Left colon (tissue), 2 donors: Measurements from ENCODE around the gene SLC27A3. TPM values are rescaled to one million over a fixed set of nuclear protein-coding genes. Genes with fewer than 3 reads are reported as not detected.

Experiments
- ATAC-seq: fragments of 200-7000 bp; cut with Tn5 transposase; one replicate; pipeline ENCODE4 v1.9.1; 2020; ENCODE audit warnings: mild to moderate bottlenecking, moderate library complexity
- DNase-seq, 2 donors: peaks; one replicate each; pipeline ENCODE4 v3.0.0-alpha.2; 2020
- intact Hi-C, 2 donors: fragments of 100-400 bp; cut with DNase I in 1 of 2; cut with micrococcal nuclease in 1 of 2; formaldehyde crosslinking; loops; one replicate each; pipeline versions ENCODE4 v1.11.2 to v1.14.0; 2022; cut with DNase I, micrococcal nuclease
- total RNA-seq, 2 donors: library from RNA; stranded (reverse); fragmentation: NEBNext Ultra II Directional; extraction: Animal tissue kit (Norgen Biotek cat#: 25700); gene quantifications; one replicate each; pipeline ENCODE4 v1.2.1, GENCODE V29; 2021
- donor health status: DM: no; HTN: no; CAD: no.
- donor health status: DM: yes; HTN: yes; CAD: no.

SLC27A3 gene
- total RNA-seq, 2 donors from 2014 or later: 22.5 to 24.8 TPM

DNA sequence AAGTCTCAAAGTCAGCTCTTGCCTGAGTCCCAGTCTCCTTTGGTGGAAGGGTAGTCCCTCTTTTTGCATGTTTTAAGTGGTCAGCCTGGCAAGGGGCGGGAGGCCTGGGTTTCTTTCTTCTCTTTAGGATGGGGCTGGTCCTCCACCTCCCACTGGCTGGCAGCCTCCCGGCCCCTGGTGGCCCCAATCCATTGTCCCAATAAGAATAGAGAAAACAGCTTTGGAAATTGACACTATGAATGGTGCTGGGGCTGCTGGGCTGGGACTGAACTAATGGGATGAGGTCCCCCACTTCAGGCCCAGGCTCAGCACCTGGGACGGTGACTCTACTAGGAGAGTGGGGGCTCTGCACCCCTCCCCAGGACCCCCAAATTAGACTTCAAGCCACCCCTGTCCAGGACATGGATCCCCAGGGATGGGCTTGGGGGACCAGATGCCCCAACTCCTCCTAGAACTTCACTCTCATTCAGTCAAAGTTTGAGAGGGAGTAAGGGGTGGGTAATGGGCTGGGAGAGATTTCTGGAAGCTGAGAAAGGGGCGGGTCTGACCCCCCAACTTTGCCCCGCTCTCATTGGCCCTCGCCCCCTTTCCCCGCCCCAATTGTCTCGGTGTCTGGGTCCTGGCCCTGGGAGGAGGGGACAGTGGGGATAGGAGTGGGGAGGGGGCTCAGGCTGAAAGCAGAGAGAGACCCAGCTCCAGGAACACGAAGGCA, 18.2 kb downstream of the SLC27A3 start:
- intact Hi-C loops: loop anchor here (10.0 kb wide), 1 partner anchor 191 kb away; the partner anchor contains the start of gene RAB13 (in 2 of the 2)
- DNase-seq (no peak), ATAC-seq (no peak)

DNA sequence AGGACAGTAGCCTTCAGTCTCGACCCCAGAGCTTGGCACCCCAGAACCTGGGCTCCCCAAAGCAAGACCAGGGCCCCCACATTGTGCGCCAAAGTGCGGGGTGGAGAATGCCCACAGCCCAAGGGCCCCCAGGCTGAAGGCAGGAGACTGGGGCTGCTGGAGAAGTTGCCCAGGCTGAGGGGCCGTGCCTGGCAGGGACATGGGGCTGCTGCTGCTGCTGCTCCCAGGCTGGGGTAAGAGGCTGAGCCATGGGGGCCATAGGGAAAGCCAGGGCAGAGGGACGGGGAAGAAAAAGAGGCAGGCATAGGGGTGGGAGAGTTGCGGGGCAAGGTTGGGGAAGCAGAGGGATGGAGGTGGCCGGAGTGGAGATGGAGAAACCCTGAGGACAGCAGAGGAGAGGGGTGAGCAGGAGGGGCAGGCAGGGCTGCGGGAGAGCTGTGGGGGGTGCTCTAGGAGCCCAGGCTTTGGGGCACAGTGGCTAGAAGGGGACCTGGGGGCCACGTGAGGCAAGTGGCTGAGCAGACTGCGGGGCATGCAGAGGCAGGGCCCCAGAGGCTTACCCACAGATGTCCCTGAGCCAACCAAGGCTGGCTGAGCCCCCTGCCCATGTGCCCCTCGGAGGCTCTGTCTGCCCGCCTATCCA, 18.9 kb downstream of the SLC27A3 start:
- DNase-seq (no peak), ATAC-seq (no peak)
- intact Hi-C loops: loop anchor here (10.0 kb wide), 1 partner anchor 191 kb away; the partner anchor contains the start of gene RAB13 (in 2 of the 2)

DNA sequence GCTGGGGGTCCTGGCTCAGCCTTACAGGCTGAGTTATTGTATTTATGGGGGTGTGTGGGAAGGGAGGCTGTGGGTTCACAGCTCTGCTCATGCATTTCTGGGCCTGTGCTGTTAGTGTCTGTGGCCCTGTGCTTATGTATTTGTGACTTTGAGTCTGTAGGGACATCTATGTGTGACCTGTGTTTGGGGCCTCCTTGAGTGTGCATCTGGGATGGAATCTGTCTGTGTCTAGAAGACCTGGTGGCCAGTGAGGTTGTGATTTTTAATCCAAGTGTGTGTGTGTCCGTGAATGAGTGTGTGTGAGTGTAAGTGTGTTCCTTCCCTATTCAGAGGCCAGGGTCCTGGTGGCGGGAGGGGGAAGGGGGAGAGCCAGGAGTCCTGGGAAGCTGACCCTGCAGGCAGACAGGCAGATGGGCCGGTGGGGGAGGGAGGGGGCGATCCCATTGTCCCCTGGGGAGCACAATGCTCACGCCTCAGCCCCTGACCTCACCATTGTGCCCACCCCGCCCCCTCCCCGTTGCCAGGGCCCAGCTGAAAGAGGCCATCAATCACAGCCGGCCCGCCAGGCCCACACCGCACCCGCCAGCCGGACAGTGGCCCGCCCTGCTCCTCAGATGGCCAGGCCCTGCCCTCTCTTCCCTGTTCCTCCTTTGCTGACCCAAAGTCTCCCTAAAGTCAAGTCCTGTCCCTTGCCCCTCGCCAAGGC, 19.6 kb downstream of the SLC27A3 start:
- no peak for DNase-seq
- ATAC-seq: no peak
- intact Hi-C loops: loop anchor here (10.0 kb wide), 1 partner anchor 190 kb away; the partner anchor contains the start of gene RAB13 (in 2 of the 2)

DNA sequence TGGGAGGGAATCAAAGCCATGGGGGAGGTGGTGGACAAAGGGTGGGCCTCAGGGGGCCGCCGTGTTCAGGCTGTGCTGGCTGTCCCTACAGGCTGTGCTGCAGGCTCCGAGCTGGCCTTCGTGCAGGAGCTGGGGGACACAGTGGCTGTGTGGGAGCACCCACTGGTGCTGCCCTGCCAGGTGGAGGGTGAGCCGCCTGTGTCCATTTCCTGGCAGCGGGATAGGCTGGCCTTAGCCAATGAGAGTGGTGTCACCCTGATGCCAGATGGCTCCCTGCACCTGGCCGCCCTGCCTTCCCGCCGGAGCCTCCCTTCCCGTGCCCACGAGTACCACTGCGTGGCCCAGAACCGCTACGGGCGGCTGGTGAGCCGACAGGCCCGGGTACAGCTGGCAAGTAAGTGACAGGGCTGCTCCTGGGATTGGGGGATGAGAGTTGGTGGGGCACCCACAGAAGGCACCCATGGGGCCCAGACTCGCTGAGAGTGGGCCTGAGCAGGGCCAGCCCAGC, 20.2 kb downstream of the SLC27A3 start:
- intact Hi-C loops: loop anchor here (10.0 kb wide), 1 partner anchor 189 kb away; the partner anchor contains the start of gene RAB13 (in 2 of the 2)
- ATAC-seq (no peak), DNase-seq (no peak)

DNA sequence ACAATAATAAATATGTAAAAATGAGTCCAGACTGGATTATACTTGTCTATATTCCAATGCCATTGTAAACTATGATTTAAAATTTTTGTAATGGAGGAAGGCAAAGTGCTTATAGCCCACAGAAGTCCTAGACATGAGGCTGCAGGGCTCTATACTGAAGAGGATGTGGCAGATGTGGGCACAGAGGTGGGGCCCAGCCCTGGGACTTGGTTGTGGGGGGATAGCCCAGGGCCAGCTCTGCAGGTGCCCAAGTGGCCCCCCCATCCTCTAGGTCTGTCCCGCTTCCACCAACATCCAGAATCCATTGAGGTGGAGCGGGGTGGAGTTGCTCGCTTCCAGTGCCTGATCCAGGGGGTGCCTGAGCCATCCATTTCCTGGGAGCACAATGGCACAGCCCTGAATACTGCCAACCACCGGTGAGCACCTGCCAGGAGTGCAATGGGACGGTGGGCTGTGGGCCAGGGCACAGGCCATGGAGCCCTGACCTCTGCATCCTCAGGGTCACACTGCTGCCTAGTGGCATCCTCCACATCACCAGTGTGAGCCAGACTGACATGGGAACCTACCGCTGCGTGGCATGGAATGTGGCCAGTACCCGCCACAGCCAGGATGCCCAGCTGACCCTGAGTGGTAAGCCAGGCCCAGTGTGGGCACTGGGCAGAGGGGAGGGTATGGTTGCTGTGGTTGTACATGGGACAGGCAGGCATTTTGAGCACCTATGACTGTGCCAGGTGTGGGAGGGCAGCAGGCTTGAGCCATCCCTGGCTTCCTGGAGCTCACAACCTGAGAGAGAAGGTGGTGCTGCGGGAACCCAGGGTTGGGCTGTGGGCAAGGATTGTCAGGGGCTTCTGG, 21.0 kb downstream of the SLC27A3 start:
- no peak for ATAC-seq
- intact Hi-C loops: loop anchor here (10.0 kb wide), 1 partner anchor 189 kb away; the partner anchor contains the start of gene RAB13 (in 2 of the 2)
- DNase-seq: no peak

DNA sequence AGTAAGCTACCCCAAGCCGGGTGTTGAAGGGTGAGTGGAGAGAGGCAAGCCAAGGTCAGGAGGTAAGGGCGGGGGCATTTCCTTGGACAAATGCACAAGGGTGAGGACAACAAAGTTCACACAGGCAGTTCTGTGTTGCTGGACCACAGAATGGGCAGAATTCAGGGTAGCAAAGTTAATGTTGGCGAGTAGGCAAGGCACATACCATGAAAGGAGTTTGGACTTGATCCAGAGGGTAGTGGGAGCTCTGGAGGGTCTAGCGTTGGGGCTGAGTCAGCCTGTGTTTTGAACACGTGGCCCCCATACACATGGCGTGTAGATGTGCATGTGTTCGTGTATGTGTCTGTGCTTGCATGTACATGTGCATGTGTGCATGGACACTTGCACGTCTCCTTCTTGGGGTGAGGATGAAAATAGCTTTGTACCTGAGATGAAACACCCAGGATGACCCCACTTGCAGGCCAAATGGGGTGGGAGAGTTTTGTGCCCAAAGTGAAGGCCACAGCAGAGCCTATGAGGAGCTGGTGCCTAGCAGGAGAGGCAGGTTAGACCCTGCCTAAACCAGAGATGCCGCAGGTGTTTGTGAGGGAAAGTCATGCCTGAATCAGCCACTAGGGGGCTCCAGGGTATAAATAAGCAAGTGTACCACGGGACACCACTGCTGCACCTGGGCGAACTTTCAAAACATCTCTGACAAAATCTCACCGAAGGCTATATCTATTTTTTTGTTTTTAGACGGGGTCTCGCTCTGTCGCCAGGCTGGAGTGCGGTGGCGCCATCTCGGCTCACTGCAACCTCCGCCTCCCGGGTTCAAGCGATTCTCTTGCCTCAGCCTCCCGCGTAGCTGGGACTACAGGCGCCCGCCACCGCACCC, 21.8 kb downstream of the SLC27A3 start:
- intact Hi-C loops: loop anchor here (10.0 kb wide), 1 partner anchor 188 kb away; the partner anchor contains the start of gene RAB13 (in 2 of the 2)
- DNase-seq (peak; percentile 74 to 95), ATAC-seq (peak; percentile 85)

DNA sequence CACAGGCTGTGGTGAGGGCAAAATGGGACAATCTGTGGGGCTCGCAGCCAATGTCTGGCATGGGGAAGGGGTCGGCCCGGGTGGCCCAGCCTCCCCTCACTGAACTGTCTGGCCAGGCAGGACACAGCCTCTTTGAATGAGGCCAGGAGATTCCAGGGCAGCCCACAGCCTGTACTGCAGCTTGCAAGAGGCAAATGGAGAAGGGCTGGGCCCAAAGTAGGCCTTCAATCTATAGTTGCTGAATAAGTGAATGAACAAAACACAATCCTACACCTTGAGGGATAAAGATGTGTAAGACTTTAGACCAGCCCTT, 23.2 kb downstream of the SLC27A3 start:
- DNase-seq: no peak
- no peak for ATAC-seq
- intact Hi-C loops: loop anchor here (10.0 kb wide), 1 partner anchor 186 kb away; the partner anchor contains the start of gene RAB13 (in 2 of the 2)

DNA sequence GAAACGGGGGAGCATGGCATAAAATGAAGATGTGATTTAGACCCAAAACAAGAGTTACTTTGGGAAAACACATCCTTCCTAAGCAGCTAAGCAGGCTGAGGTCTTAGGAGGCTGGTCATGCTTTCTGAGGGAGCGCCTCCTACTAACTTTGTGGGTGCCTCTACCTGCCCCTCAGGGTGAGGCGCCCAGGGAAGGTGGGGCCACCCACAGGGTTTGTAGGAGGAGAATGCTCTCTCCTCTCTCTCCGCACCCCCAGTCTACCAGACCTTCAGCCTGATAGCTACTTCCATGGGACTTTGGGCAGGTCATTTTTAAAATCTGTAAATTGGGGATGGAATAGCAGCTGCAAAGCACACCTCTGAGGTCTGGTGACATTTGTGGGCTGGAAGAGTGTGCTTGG, 23.8 kb downstream of the SLC27A3 start:
- intact Hi-C loops: loop anchor here (10.0 kb wide), 1 partner anchor 186 kb away; the partner anchor contains the start of gene RAB13 (in 2 of the 2)
- no peak for DNase-seq
- no peak for ATAC-seq

DNA sequence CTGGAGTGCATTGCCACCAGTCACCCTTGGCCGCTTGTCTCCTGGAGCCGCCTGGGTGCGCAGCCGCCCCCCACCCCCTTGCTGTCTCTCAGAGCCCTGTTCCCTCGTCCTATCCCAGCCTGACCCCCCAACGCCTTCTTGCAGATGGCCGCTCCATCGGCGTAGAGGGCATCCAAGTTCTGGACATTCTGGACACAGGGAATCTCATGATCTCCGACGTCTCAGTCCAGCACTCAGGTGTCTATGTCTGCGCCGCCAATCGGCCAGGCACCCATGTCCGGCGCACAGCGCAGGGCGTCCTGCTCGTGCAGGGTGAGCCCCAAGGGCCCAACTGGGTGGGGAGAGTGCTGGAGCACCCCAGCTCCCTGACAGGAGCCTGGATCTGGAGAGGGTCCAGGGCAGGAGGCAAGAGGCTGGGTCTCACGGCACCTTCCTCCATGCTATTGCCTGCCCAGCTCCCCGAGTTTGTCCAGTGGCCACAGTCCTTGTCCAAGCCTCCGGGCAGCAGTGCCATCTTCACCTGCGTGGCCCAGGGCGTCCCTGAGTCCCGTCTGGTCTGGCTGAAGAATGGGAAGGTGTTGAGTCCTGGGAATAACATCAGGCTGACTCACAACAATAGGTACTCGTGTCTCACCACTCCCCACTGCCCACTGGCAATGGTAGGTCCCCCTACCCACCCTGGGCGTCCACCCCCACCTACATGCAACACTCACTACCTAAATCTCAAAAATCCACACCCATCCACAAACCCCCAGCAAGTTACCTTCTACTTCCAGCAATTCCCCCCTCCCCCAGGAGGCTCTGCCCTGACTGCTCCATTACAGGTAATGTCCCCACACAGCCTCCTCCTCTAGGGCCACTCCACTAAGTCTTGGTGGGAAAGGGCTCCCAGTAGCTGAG, 24.6 kb downstream of the SLC27A3 start:
- intact Hi-C loops: loop anchor here (10.0 kb wide), 1 partner anchor 185 kb away; the partner anchor contains the start of gene RAB13 (in 2 of the 2)
- ATAC-seq (no peak), DNase-seq (no peak)

DNA sequence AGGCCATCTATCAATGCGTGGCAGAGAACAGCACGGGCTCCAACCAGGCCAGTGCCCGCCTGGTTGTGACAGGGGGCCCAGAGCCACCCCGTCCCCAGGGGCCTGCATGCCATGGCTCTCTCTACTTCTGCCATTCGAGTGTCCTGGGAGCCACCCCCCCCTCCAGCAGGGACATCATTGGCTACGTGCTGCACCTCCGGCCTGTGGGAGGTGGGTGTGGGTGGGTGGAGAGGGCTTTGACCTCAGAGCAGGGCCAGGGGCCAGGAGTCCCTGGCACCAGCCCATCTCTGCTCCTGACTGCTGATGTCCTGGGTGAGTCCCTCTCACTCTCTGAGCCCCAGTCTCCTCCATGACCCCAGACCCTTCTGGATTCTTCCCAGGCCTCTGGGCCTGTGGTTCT, 25.3 kb downstream of the SLC27A3 start:
- ATAC-seq: no peak
- intact Hi-C loops: no loop called here
- no peak for DNase-seq

DNA sequence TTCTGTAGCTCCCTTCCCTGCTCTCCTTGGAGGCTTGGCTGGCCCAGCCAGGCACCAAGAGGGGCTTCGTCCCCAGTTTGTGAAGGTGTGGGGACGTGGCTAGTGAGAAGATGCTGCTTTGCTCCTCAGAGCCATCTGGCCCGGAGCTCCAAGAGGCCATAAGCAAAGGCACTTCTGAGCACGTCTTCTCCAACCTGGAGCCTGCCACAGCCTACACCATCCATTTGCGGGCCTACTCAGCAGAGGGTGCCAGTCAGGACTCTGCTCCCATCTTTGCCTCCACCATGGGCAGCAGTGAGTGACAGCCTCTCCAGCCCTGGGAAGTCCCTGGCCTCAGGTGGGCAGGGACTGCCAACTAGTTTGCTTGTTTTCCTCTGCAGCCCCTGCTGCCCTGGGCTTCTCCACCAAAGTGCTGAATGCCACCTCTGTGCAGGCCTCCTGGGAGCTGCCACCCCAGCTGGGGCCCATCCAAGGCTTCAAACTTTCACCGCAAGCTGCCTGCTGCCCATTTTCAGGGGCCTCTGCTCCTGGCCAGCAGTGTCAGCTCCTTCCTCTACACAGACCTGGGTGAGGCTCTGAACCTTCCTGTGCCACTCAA, 25.9 kb downstream of the SLC27A3 start:
- intact Hi-C loops: no loop called here
- no peak for DNase-seq
- no peak for ATAC-seq

DNA sequence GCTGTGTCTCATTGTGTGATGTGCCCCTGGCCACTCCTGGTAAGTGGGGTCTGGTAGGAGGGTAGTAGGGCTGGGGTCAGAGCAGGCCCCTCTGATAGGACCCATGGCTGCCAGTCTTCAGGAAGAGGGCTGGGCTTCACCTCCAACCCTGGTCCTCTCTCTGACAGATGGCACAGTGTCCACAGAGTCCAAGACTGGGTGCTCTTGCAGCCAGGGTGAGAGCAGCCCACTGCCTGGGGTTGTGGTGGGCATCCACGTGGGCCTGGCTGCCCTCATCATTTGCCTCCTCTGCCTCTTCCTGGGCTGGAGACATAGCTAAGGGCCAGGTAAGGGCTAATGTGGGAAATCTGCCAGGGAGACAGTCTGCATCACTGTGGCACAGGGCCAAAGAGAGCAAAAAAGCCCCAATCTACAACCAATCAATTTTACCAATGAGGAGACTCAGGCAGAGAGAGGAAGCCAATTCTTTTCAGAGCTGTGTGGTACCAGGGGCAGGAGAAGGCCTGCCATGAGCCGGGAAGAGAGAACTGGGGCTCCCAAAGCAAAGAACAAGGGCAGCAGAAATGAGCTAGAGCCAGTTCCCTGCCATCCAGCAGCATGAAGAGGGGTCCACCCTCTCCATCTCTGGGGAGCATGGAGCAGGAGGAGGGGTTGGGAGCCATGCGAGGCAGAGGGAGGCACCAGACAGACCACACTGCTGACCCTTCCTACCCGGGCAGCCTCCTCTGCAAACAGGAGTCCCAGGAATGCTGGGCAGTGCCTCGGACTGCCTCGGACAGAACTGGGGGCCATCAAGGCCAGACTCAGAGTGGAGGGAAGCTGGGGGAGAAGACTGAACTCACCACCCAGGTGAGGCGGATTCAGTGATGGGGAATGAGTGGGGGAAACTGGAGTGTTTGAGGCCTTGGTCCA, 26.8 kb downstream of the SLC27A3 start:
- intact Hi-C loops: no loop called here
- ATAC-seq: no peak
- no peak for DNase-seq

DNA sequence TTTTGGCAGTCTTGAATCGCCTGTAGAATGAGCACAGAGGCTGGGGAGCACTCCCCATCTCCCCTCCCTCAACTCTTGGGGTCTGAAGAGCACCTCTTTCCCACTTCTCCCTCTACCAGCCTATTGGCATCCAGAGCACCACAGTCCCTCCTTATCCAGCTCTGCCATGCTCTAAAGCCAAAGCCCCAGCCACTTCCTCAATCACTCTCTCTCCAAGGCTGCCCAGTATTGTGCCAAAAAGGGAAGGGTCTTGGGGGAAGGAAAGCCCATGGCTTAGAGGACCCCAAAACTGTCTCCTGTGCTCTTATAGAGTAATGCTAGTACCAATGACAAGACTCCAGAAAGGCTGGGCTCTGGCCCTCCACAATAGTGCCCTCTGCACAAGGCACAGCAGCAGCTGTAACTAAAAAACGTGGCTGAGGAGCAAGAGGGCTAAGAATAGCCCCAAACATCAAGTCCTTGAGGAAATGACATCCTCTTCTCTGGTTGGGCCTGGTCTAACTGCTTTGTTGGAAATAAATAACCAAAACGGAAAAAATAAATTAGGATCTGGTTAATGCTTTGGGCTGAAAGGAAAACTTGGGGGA, 28.4 kb downstream of the SLC27A3 start:
- intact Hi-C loops: no loop called here
- ATAC-seq (no peak), DNase-seq (no peak)

DNA sequence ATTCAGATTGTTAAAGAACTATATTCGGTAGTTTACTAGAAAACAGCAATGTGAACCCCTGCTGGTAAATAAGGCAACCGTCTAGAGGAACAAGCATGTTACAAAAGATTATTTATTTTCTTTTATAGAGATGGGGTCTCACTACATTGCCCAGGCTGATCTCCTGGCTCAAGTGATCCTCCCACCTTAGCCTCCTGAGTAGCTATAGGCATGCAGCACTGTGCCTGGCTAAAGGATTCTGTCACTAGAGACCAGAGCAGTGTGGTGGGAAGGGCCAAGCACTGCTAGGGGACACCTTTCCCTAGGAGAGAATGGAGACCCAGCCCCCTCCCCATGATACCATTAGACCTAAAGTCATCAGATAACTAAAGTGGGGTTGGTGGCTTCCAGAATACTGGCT, 28.9 kb downstream of the SLC27A3 start:
- intact Hi-C loops: no loop called here
- no peak for ATAC-seq
- DNase-seq: no peak
